GM10248 (cell line): ENCODE data around the gene SERGEF.

Source experiments
- CTCF ChIA-PET: fragments of 300-600 bp; sonication (Branson Sonifier 250); formaldehyde crosslinking; extraction: SDS; loops from one replicate; lab custom pipeline; 2021; ENCODE audit warnings: antibody characterized with exemption; lab: Yijun Ruan, JAX
- POLR2A ChIA-PET: fragments of 350-650 bp; sonication (Branson Sonifier 250); formaldehyde crosslinking; extraction: SDS; loops from one replicate; lab custom pipeline; 2020; ENCODE audit warnings: antibody characterized with exemption; lab: Yijun Ruan, JAX
- DNase-seq: peaks from one replicate; pipeline ENCODE4 v3.0.0; 2012; ENCODE audit errors: extremely low spot score
- TF ChIP-seq, protein P1 (sequence below): IDR thresholded peaks from 2 replicates; pipeline ENCODE4 v1.5.1; 2012; ENCODE audit warnings: mild to moderate bottlenecking, low read depth; ENCODE audit errors: extremely low read depth, missing control alignments, control extremely low read depth

Gene SERGEF

GRCh38 chr11:17968206-17968605, 44.6 kb downstream of the SERGEF start:
- POLR2A ChIA-PET, result no interaction called here
- TF ChIP-seq, protein P1, sequence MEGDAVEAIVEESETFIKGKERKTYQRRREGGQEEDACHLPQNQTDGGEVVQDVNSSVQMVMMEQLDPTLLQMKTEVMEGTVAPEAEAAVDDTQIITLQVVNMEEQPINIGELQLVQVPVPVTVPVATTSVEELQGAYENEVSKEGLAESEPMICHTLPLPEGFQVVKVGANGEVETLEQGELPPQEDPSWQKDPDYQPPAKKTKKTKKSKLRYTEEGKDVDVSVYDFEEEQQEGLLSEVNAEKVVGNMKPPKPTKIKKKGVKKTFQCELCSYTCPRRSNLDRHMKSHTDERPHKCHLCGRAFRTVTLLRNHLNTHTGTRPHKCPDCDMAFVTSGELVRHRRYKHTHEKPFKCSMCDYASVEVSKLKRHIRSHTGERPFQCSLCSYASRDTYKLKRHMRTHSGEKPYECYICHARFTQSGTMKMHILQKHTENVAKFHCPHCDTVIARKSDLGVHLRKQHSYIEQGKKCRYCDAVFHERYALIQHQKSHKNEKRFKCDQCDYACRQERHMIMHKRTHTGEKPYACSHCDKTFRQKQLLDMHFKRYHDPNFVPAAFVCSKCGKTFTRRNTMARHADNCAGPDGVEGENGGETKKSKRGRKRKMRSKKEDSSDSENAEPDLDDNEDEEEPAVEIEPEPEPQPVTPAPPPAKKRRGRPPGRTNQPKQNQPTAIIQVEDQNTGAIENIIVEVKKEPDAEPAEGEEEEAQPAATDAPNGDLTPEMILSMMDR, result no peak
- no peak for DNase-seq
- CTCF ChIA-PET, result interaction anchor here (1.3 to 18.7 kb wide), 4 partner anchors 8 to 234 kb away, joined by 3 to 290 read pairs (median 50); partner anchors contain the start of gene KCNC1

- DNase-seq, result no peak
- CTCF ChIA-PET, result interaction anchor here (1.0 to 18.7 kb wide), 7 partner anchors 9 to 369 kb away, joined by 3 to 290 read pairs (median 3); partner anchors contain the start of gene KCNC1
- POLR2A ChIA-PET, result interaction anchor here (0.8 kb wide), 1 partner anchor 11 kb away, joined by 3 read pairs; no protein-coding TSS in a partner anchor
- TF ChIP-seq, protein P1, result no peak
Observed at GRCh38 chr11:17967661-17968060, 45.2 kb downstream of the SERGEF start.

- DNase-seq, result no peak
- TF ChIP-seq, protein P1, result no peak
- CTCF ChIA-PET, result interaction anchor here (1.1 to 2.3 kb wide), 8 partner anchors 9 to 229 kb away, joined by 3 to 11 read pairs (median 4); no protein-coding TSS in a partner anchor
- POLR2A ChIA-PET, result no interaction called here
Observed at GRCh38 chr11:17960091-17960490, 52.8 kb downstream of the SERGEF start.

GRCh38 chr11:17958446-17958845, 54.4 kb downstream of the SERGEF start:
- no peak for DNase-seq
- ChIA-PET CTCF (interaction anchor here (0.7 to 2.3 kb wide), 4 partner anchors 9 to 227 kb away, joined by 3 to 7 read pairs (median 4); no protein-coding TSS in a partner anchor), POLR2A (no interaction called here)
- TF ChIP-seq, protein P1, result no peak

DNA sequence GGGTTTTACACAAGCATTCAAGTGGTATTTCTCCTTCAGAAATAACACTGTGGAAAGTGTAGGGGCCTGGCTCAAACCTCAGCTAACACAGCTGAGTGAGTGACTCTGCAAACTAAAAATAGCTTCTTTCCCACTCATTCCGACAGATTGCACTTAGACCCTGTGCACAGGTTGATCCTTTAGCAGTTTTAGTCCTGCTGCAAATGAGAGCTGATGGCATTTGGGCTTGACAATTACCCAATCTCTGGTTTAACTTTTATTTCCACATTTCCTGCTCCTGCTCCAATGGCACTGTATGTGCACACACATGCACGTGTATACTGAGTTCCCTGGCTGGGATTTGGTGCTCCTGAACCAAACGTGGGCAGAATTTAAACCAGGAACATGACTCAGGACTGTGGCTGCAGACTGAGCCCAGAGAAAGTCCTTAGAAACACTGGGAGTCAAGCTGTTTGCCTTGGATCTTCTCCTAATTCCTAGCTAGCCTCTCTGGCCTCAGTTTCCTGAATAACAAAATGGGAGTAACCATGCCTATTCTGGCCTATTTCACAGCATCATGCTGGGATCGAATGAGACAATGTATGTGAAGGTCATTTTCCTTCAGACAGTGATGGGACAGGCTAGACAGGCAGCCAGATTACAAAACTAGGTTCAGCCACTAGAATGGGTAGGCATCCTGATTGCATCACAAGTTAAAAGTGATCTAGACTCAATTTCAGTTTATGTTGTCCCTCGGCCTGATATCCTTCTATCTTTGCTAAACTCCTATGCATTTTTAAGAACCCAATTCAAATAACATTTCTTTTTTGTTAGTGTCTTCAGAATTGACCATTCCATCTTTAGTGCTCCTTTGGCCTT, 58.2 kb downstream of the SERGEF start:
- POLR2A ChIA-PET, result no interaction called here
- CTCF ChIA-PET, result no interaction called here
- TF ChIP-seq, protein P1, result no peak
- no peak for DNase-seq

DNA sequence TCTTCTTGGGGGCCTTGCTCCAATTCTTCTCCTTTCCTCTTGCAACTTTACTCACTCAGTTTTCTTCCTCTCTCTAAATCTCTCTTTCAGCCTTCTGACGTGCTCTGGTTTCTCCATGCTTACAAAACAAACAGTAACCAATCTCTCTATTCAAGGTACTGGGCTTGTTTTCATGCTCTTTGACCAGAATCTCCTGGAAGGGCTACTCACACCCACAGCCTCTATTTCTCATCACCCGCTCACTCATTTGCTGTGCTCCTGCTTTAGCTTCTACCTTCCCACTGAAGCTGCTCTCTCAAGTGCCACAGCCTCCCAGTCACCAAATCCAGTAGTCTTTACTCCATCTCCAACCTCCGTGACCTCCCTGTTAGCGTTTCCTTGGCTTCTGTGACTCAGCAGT, 60.4 kb downstream of the SERGEF start:
- ChIA-PET CTCF (interaction anchor here (1.3 kb wide), 1 partner anchor 222 kb away, joined by 3 read pairs; no protein-coding TSS in a partner anchor), POLR2A (no interaction called here)
- TF ChIP-seq, protein P1, result no peak
- no peak for DNase-seq
